Immature natural killer cell (primary cell): ENCODE measurements around the gene RALGPS1. TPM values are rescaled to one million over a fixed set of nuclear protein-coding genes. Genes with fewer than 3 reads are reported as not detected.

Experiments used
- DNase-seq, 3 donors: peaks; one replicate each; pipeline ENCODE4 v3.0.0; 2022; ENCODE audit warnings: mixed read lengths in 1 of 3
- H3K27ac Mint-ChIP-seq, 6 donors: one replicate each; pipeline ENCODE4 v1.8.0; 2020; ENCODE audit warnings: mixed read lengths in 6 of 6, mild to moderate bottlenecking in 5 of 6, inconsistent platforms in 4 of 6, moderate library complexity in 3 of 6
- H3K27me3 Mint-ChIP-seq, 3 donors: one replicate each; pipeline ENCODE4 v1.8.0; 2020 to 2021; ENCODE audit warnings: low read depth in 3 of 3, mild to moderate bottlenecking in 3 of 3, mixed read lengths in 3 of 3, moderate library complexity in 3 of 3, inconsistent platforms in 1 of 3
- H3K36me3 Mint-ChIP-seq, 3 donors: one replicate each; pipeline ENCODE4 v1.8.0; 2020; ENCODE audit warnings: mixed read lengths in 3 of 3, inconsistent platforms in 2 of 3, mild to moderate bottlenecking in 2 of 3
- H3K4me1 Mint-ChIP-seq, 2 donors: one replicate each; pipeline ENCODE4 v1.8.0; 2020; ENCODE audit warnings: inconsistent platforms in 2 of 2, mild to moderate bottlenecking in 2 of 2, mixed read lengths in 2 of 2, moderate library complexity in 1 of 2
- H3K4me3 Mint-ChIP-seq, 5 donors: one replicate each; pipeline ENCODE4 v1.8.0; 2020; ENCODE audit warnings: mild to moderate bottlenecking in 5 of 5, mixed read lengths in 5 of 5, inconsistent platforms in 3 of 5, moderate library complexity in 3 of 5
- H3K9me3 Mint-ChIP-seq, 6 donors: one replicate each; pipeline ENCODE4 v1.8.0; 2020; ENCODE audit warnings: mild to moderate bottlenecking in 6 of 6, mixed read lengths in 6 of 6, inconsistent platforms in 4 of 6, moderate library complexity in 3 of 6
- polyA plus RNA-seq, 3 donors: library from polyadenylated mRNA; unstranded; fragments of 300-500 nt; fragmentation: Illumina TruSeq; gene quantifications; one replicate each; pipeline ENCODE4 v1.2.3, GENCODE V29; 2021

The RALGPS1 gene
- polyA plus RNA-seq, 3 donors from 2014 or later = 2.6 to 3.4 (median 2.9) TPM

DNA sequence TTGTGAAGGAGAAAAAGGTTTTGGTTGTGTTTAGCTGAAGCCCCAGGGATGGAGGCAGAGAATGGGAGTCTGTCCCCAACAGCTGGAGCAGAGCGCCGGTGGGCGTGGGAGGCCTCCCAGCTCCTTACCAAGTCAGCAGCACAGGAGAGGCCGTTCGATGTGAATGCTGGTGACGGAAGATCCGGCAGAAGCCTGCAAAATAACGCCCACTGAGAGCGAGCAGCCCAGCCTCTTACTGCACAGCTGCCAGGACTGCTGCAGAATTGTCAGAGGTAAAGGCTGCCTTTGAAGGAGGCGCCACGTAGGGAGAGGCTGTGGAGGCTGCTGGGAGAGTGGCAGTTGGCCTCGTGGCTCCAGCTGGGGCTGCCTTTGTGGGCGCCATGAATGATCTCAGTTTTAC lies 181.6 kb downstream of the RALGPS1 start:
- H3K27ac Mint-ChIP-seq = no peak overlapping the region
- DNase-seq = no peak
- peaks cover 0 to 4% (median 3%) of the 10 kb centered on the region in 3 donors for H3K36me3 Mint-ChIP-seq
- H3K4me1 Mint-ChIP-seq = peaks cover 8 to 9% of the 10 kb centered on the region in 2 donors
- peaks cover 2 to 7% (median 4%) of the 10 kb centered on the region in 3 donors for H3K27me3 Mint-ChIP-seq
- no peaks in the 10 kb centered on the region for H3K9me3 Mint-ChIP-seq
- H3K4me3 Mint-ChIP-seq = no peak overlapping the region

DNA sequence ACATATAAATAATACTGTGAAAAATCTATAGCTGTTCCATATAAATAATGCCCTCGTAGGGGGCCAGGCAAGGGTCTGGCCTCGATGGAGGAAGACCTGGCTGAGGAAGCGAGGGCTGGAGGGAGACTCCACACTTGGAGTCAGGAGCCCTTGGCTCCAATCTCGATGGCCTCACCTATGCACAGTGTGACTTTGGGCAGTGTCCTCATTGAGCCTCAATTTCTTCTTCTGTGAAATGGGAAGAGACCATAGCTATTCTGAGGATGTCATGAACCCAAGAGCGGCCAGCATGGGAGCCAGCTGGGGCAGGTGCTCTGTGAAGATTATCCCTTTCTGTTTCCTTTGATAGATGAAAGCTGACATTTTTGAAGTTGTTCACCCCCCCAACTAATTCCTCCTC lies 183.1 kb downstream of the RALGPS1 start:
- Mint-ChIP-seq H3K36me3 (peaks cover 0 to 6% (median 0%) of the 10 kb centered on the region in 3 donors), H3K27ac (no peak overlapping the region), H3K27me3 (peaks cover 0 to 2% (median 0%) of the 10 kb centered on the region in 3 donors), H3K4me3 (no peak overlapping the region), H3K9me3 (no peaks in the 10 kb centered on the region), H3K4me1 (no peaks in the 10 kb centered on the region)
- DNase-seq = no peak

DNA sequence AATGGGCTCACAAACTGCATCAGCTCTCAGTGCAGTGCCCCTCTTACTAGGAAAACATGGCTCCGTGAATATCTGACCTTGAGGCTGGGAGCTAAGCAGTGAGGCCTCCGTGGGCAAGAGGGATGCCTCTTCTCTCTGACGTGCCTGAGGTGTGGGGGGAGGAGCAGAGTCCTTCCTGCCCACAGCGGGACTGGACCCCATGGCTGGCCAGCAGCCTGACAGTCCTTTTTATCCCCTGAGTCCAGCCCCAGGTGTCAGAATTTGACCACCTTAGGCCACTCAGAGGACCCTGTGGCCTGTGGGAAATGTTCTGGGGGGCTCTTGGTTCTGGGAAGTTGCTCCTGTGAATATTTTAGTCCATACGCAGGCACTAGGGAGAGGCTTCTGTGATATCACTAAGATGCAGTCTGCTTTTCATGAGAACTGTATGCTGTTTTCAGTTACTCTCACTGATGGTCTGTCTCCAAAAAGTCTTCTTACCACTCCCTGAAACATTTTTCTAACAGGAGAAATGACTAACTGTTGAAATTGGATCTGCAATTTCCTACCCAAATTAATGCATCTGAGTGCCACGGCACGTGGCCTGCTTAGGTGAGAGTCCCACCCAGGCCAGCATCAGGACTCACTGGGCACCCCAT lies 184.5 kb downstream of the RALGPS1 start:
- no peaks in the 10 kb centered on the region for H3K4me1 Mint-ChIP-seq
- no peaks in the 10 kb centered on the region for H3K9me3 Mint-ChIP-seq
- H3K4me3 Mint-ChIP-seq = no peak overlapping the region
- H3K27ac Mint-ChIP-seq = no peak overlapping the region
- peaks cover 0 to 2% (median 0%) of the 10 kb centered on the region in 3 donors for H3K27me3 Mint-ChIP-seq
- DNase-seq = no peak
- H3K36me3 Mint-ChIP-seq = peaks cover 0 to 6% (median 0%) of the 10 kb centered on the region in 3 donors

DNA sequence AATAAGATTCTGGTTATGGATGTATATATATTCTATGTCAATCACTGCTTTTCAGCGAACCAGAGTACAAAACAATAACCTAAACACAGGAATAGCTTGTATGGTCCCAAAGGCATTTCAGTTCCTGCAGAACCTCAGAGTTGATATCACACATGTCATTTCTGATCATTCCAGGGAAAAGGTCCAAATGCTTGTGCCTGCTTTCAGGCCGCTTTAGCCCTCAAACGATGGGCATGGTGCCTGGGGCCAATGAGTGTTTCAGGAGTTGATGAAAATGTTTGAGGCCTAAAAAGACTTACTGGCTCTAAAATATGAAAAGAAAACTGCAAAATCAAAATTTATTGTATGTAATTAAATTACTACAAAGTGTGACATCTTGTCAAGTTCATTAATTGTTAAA lies 185.1 kb downstream of the RALGPS1 start:
- no peak overlapping the region for H3K27ac Mint-ChIP-seq
- H3K4me1 Mint-ChIP-seq = no peaks in the 10 kb centered on the region
- peaks cover 0 to 6% (median 0%) of the 10 kb centered on the region in 3 donors for H3K36me3 Mint-ChIP-seq
- peaks cover 0 to 2% (median 0%) of the 10 kb centered on the region in 3 donors for H3K27me3 Mint-ChIP-seq
- H3K9me3 Mint-ChIP-seq = no peaks in the 10 kb centered on the region
- no peak overlapping the region for H3K4me3 Mint-ChIP-seq
- DNase-seq = no peak

DNA sequence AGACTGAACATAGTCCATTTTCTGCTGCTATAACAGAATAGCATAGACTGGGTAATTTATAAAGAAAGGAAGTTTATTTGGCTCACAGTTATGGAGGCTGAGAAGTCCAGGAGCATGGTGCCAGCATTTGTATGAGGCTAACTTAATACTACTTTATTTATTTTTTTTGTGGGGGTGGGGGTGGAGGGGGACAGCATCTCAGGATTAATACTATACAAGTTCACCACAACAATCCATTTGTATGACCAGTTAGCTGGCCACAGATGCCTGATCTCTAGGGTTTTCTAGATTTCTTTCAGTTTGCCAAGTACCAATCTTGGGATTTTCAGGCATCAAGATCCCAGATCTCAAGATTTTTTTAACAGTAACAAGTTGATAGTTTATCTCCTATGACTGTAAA lies 187.6 kb downstream of the RALGPS1 start:
- no peaks in the 10 kb centered on the region for H3K9me3 Mint-ChIP-seq
- H3K27me3 Mint-ChIP-seq = peaks cover 0 to 1% (median 0%) of the 10 kb centered on the region in 3 donors
- no peaks in the 10 kb centered on the region for H3K4me1 Mint-ChIP-seq
- no peak for DNase-seq
- no peak overlapping the region for H3K4me3 Mint-ChIP-seq
- H3K27ac Mint-ChIP-seq = no peak overlapping the region
- peaks cover 0 to 5% (median 0%) of the 10 kb centered on the region in 3 donors for H3K36me3 Mint-ChIP-seq

DNA sequence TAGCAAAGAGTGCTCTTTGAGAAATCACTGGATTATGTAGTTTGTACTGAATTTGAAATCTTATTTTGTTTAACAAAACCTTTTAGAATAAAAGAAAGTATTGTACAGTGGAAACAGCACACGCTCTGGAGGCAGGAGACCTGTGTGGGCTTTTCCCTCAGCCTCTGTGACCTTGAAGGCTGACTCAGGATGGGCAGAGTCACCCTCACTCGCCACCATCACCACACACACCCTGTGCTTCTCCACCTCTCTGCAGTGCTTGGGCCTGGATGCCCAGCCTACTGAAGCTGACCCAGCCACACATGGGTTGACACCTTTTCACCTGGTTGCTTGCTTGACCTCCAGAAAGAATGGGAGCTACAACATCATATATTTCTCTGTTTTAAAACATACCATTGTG lies 188.2 kb downstream of the RALGPS1 start:
- peaks cover 0 to 1% (median 0%) of the 10 kb centered on the region in 3 donors for H3K27me3 Mint-ChIP-seq
- no peaks in the 10 kb centered on the region for H3K4me1 Mint-ChIP-seq
- H3K36me3 Mint-ChIP-seq = peaks cover 0 to 2% (median 0%) of the 10 kb centered on the region in 3 donors
- no peak overlapping the region for H3K27ac Mint-ChIP-seq
- no peak overlapping the region for H3K4me3 Mint-ChIP-seq
- no peaks in the 10 kb centered on the region for H3K9me3 Mint-ChIP-seq
- no peak for DNase-seq

DNA sequence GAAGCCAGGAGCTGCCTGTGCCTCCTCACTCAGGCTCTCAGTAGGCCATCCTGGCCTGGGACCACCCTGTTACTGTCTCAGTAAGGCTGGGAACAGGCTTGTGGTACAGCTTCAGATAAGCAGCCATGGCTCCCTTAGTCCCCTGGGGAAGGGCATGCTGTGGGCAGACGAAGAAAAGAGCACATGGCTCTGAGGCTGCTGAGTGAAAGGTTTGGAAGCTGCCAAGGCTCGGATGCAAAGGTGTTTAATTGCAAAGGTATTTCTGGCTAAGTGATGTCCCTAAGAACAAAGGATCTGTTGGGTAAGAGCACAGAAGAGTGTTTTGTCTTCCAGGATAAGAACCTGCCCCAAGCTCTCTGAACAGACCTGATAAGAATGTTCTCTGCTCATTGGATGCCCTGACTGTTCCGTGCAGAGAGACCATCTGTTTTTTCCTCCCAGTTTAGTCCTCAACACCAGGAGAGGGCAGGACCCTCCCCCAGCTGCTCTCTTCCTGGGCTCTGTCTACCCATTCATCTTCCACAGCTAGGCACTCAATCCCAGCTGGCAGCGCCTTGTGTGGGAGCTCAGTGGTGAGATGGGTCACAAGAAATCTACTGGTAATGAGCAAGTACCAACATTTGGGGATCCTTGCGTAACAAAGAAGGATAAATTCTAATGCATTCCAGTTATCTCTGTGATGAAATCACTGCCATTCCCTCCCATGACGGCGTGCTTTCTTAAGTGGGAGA lies 190.2 kb downstream of the RALGPS1 start:
- Mint-ChIP-seq H3K4me3 (no peak overlapping the region), H3K27ac (no peak overlapping the region), H3K27me3 (peaks cover 0 to 2% (median 1%) of the 10 kb centered on the region in 3 donors), H3K9me3 (no peaks in the 10 kb centered on the region), H3K36me3 (peaks cover 0 to 4% (median 2%) of the 10 kb centered on the region in 3 donors), H3K4me1 (no peaks in the 10 kb centered on the region)
- DNase-seq = no peak

DNA sequence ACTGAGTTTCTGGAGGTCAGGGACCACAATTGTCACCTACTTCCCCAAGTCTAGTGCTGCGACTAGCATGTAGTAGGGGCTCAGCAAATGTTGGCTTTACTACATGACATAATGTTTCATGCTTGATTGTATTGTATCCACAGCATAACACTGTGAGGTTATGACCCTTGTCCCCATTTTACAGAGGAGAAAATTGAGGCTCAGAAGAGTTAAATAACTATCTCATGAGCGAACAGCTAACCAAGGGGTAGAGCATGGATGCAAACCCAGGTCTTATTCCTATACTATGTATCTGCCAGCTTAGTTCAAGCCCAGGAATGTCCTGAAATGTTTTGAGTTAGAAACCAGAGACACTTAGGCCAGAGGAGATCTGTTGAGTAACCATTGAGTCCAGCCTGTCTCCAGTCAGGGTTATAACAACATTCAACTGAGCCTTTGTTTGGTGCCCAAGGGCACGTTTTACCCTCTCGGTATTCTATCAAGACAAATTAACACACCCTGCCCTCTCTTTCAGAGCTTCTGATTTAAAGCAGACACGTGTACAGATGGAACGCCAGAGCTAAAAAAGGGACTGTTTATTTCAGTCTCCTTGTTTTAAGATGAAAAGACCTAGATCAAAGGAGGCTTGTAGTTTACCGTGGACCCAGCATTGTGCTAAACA lies 191.4 kb downstream of the RALGPS1 start:
- H3K9me3 Mint-ChIP-seq = no peaks in the 10 kb centered on the region
- no peak overlapping the region for H3K27ac Mint-ChIP-seq
- H3K36me3 Mint-ChIP-seq = peaks cover 0 to 4% (median 2%) of the 10 kb centered on the region in 3 donors
- DNase-seq = no peak
- peaks cover 0 to 2% (median 1%) of the 10 kb centered on the region in 3 donors for H3K27me3 Mint-ChIP-seq
- no peak overlapping the region for H3K4me3 Mint-ChIP-seq
- no peaks in the 10 kb centered on the region for H3K4me1 Mint-ChIP-seq

DNA sequence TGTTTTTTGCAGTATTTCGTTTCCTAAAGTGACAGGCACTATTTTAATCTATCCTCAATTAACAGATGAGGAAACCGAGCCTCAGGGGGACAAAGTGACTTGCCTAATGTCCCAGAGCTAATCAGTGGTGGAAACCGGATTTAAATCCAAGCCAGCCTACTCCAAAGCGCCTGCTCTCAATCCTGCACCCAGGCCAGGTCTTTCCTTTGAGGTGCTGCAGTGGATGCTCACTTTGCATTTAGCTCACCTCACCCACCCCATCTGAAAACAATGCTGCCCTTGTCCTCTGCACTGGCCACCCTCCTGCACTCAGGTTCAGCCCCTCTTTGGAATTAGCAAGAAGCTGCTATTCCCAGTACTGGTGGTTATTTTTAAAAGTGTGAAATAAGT lies 191.9 kb downstream of the RALGPS1 start:
- Mint-ChIP-seq H3K9me3 (no peaks in the 10 kb centered on the region), H3K27ac (no peak overlapping the region), H3K4me1 (no peaks in the 10 kb centered on the region), H3K36me3 (peaks cover 0 to 4% (median 2%) of the 10 kb centered on the region in 3 donors), H3K27me3 (peaks cover 0 to 4% (median 2%) of the 10 kb centered on the region in 3 donors), H3K4me3 (no peak overlapping the region)
- no peak for DNase-seq

DNA sequence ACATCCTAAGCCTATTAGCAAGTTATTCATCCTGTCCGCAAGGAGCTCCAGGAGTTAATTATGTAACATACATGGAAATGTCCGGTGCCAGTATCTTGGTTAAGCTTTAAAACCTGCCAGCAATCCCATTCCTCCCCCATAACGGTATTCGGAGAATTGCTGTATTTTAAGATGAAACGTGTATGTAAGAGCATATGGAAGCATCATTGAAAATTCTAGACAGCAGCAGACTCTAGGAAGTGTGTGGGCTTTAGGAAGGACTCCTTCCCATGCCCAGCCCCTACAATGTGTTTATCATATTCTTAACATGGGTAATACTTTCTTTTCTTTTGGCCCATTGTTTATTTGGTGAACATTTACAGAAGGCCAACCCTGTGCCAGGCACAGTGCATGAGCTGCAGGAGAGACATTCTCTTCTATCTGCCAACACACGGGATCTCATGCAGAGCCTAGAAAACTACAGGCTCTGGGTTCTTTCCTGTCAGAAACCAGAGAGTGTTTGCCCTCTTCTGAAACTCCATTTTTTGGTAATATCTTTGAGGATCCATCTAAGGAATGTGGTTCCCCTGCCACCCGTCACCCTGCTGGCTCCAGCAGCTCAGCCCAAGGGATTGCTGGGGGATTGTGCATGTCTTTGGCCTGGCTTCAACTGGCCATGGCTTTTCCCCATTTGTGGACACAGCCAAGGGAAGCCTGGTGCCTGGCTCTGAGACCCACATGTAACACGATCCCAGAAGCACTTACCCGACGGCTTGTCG lies 192.8 kb downstream of the RALGPS1 start:
- H3K4me1 Mint-ChIP-seq = no peaks in the 10 kb centered on the region
- peaks cover 0 to 4% (median 1%) of the 10 kb centered on the region in 3 donors for H3K36me3 Mint-ChIP-seq
- peaks cover 0 to 4% (median 2%) of the 10 kb centered on the region in 3 donors for H3K27me3 Mint-ChIP-seq
- DNase-seq = no peak
- no peak overlapping the region for H3K4me3 Mint-ChIP-seq
- H3K9me3 Mint-ChIP-seq = no peaks in the 10 kb centered on the region
- H3K27ac Mint-ChIP-seq = no peak overlapping the region

DNA sequence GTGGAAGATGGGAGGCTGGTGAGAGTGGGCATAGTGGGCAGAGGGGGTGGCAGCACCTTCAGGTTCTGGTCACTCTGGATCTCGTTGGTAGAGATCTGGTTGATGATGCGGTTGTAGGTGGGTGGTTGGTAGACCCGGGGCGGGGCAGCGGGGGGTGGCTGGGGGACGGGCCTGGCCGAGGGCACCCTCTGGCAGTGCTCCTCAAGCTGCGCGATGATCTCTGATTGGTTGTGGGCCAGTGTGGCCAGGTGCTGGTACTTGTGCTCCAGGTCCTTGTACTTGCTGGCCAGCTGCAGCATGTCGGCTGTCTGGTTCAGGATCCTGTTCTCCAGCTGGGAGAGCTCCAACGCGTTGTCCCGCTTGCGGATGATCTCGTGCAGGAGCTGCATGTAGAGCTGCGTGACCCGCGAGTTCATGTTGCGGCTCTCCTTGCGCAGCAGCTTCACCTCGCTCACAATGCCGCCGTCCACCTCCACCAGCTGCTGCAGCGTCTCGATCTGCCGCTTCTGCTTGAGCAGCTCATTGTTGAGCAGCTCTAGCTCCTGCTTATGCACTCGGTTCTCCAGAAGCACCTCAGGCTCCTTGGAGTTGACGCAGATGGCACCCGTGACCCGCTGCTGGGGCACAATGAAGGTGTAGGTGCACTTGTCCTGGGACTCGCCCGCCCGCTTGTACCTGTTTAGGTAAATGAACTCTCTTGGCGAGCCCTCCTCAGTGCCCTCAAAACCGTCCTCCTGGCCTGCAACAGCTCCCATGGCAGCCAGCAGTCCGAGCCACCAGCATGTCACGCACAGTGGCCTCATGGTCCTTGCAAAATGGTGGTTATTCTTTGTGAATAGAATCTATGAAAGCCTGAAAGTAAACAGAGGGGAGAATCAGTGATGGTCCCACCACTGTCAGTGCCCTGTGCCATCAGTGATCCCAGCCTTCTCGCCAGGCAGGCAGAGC lies 193.6 kb downstream of the RALGPS1 start:
- H3K27ac Mint-ChIP-seq = no peak overlapping the region
- H3K4me1 Mint-ChIP-seq = no peaks in the 10 kb centered on the region
- no peak for DNase-seq
- H3K36me3 Mint-ChIP-seq = peaks cover 0 to 4% (median 0%) of the 10 kb centered on the region in 3 donors
- H3K9me3 Mint-ChIP-seq = no peaks in the 10 kb centered on the region
- no peak overlapping the region for H3K4me3 Mint-ChIP-seq
- H3K27me3 Mint-ChIP-seq = peaks cover 0 to 4% (median 2%) of the 10 kb centered on the region in 3 donors

DNA sequence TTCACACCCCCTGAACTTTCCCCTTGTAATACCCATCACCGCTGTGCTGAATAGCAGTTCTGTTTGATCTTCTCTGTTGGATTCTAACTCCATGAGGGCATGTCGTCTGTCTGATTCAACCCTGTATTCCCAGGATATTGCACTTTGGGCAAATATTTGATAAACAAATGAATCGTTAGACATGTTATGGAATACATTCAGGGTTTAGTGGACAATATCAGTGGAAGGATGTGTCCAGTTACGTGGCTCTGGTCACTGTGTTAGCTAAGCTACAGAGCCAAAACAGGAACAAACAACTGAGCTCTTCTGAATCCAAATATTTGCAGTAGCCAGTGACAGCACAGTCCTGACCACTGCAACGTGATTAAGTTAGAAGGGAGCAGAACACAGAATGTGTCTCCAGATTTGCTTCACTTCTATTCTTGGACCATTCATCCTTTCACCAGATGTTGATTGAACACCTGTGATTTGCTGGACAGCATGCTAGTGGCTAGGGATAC lies 194.7 kb downstream of the RALGPS1 start:
- Mint-ChIP-seq H3K36me3 (peaks cover 0 to 4% (median 0%) of the 10 kb centered on the region in 3 donors), H3K27me3 (peaks cover 0 to 4% (median 2%) of the 10 kb centered on the region in 3 donors), H3K9me3 (no peaks in the 10 kb centered on the region)

More for the DNA sequence above, 194.7 kb downstream of the RALGPS1 start:
- no peak overlapping the region for H3K4me3 Mint-ChIP-seq
- no peak overlapping the region for H3K27ac Mint-ChIP-seq
- no peak for DNase-seq
- no peaks in the 10 kb centered on the region for H3K4me1 Mint-ChIP-seq
